Islet of Langerhans (tissue), 1 donor: ENCODE measurements around the gene TMEM86B.

ENCODE experiments used
- FAIRE-seq: peaks from one replicate; lab custom pipeline; 2011; peaks lifted over from hg19 to GRCh38; lab: Jason Lieb, UNC

TMEM86B gene

GRCh38 chr19:55228403-55229031 lies at the start of gene TMEM86B:
TSS of gene TMEM86B (minus strand) at chr19:55228763. CDS start at chr19:55228741, 22 bp downstream.
- FAIRE-seq, result no peak

- FAIRE-seq, result no peak
Measured at GRCh38 chr19:55277494-55277893, 48.9 kb upstream of the TMEM86B start.

- no peak for FAIRE-seq
Measured at GRCh38 chr19:55276720-55277430, 48.3 kb upstream of the TMEM86B start.

DNA sequence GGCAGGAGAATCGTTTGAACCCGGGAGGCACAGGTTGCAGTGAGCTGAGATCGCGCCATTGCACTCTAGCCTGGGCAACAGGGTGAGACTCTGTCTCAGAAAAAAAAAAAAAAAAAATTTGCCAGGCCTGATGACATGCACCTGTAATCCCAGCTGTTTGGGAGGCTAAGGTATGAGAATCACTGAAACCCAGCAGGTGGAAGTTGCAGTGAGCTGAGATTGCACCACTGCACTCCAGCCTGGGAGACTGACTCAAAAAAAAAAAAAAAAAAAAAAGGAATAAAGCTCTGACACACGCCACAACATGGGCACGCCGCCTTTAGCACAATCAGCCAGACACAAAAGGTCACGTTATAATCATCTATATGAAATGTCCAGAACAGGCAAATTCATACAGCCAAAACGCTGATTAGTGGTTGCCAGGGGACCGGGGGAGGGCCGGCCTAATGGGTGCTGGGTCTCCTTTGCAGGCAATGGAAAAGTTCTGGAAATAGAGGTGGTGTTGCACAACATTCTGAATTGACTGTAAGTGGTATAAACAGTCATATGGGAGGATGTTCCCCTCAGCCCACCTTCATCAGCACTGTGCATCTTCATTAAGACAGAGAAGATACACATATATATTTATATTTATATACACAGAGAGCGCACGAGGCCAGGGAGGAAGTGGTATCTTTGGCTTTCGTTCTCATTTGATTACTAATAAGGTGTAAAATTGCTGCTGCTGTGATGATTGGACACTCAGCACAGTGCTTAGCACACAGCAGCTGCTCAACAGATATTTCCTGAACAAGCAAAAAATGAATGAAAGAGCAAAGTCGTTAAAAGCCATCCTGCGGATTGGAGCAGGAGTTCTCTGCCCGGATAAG lies 47.5 kb upstream of the TMEM86B start:
- peak; percentile 65 for FAIRE-seq

- no peak for FAIRE-seq
Measured at GRCh38 chr19:55273978-55274707, 45.6 kb upstream of the TMEM86B start.

DNA sequence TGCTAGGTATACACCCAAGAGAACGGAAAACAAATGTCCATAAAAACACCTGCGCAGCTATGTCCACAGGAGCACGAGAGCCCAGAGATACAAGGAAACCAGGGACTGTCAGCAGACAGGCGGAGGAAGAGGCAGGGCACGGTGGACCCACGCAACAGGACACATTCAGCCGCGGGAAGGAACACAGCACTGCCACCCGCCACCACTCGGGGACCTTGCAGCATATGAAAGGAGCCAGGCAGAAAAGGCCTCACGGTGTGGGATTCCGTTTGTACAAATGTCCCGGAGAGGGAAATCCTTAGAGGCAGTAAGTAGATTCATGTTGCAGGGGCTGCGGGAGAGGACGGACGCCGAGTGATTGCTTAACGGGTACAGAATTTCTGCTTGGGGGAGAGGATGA lies 43.6 kb upstream of the TMEM86B start:
- no peak for FAIRE-seq

- no peak for FAIRE-seq
Measured at GRCh38 chr19:55270172-55270942, 41.8 kb upstream of the TMEM86B start.

- no peak for FAIRE-seq
Measured at GRCh38 chr19:55269299-55269698, 40.7 kb upstream of the TMEM86B start.

- FAIRE-seq, result no peak
Measured at GRCh38 chr19:55266840-55267239, 38.3 kb upstream of the TMEM86B start.

GRCh38 chr19:55266404-55266803 lies 37.8 kb upstream of the TMEM86B start:
- FAIRE-seq, result no peak

- FAIRE-seq, result no peak
Measured at GRCh38 chr19:55265723-55266386, 37.3 kb upstream of the TMEM86B start.

GRCh38 chr19:55265173-55265572 lies 36.6 kb upstream of the TMEM86B start:
- no peak for FAIRE-seq

- FAIRE-seq, result no peak
Measured at GRCh38 chr19:55264531-55264930, 36.0 kb upstream of the TMEM86B start.

GRCh38 chr19:55262359-55262758 lies 33.8 kb upstream of the TMEM86B start:
- FAIRE-seq, result no peak

GRCh38 chr19:55261671-55262126 lies 33.1 kb upstream of the TMEM86B start:
- no peak for FAIRE-seq

DNA sequence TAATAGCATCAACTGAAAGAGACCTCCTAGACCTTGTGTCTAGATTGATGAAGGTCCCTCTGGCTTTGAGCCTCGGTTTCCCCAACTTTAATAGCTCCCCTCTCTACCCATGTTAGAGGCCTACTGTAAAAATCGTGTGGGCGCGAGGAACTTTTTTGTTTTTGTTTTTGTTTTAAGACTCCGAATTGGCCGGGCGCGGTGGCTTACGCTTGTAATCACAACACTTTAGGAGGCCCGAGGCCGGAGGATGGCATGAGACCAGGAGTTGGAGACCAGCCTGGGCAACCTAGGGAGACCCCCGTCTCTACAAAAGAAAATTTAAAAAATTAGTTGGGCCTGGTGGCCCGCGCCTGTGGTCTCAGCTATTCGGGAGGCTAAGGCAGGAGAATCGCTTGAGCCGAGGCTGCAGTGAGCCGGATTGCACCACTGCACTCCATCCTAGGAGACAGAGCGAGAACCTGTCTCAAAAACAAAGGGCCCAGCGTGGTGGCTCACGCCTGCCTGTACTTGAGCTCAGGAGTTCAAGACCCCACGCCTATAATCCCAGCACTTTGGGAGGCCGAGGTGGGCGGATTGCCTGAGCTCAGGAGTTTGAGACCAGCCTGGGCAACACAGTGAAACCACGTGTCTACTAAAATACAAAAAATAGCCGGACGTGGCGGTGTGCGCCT lies 31.1 kb upstream of the TMEM86B start:
- no peak for FAIRE-seq

DNA sequence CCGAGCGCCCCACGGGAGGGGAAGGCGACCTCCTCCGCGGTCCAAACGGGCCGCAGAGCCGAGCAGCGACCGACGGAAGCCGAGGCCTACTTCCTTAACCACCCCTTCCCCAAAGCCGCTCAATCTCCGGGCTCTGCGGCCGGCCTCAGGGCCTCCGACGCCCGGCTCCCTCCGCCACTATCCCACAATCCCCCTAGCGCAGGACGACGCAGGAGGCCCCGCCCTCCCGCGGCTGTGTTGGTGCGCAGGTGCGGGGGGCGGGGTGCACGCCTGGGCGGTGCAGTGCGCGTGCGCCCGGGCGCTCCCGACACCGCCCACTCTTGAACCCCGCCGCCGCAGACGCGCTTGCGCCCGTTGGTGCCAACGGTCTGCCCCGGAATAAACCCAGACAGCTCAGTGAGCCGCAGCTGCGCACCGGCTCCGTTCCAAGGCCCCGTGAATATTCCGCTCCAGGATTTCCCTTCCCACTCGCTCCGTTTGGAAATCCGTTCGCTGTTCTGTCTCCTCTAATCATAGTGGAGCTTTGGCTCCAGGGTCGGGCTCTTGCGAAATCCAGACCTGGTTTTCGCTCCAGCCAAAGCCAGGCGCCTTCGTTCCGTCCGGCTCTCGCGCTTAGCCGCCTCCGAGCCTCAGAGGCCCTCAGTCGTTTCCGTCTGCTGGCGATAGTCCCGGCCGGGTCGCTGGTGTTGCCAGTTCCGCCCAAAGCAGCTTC lies 30.4 kb upstream of the TMEM86B start, which contains the start of gene PPP6R1:
Gene PPP6R1, minus strand, starts transcription at position 190 of the 712 bp plus-strand sequence. CDS start 11,914 bp downstream, outside the sequence.
- peak; percentile 33 for FAIRE-seq

DNA sequence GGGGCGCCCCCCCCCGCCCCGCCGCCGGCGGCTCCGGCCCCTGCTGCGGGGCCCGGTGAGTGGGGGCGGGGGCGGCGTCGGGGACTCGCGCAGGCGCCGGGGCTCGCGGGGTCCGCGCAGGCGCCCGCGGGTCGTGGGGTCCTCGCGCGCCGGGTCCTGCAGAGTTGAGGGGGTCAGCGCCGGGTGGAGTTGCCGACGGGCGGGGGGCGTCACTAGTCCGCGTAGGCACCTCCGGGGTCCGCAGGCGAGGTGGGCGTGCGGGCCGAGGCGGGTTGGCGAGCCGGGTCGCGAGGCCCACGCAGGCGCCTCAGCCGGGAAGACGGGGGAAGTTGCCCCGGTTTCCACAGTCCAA lies 29.9 kb upstream of the TMEM86B start:
- no peak for FAIRE-seq
